PFSK-1 (cell line): Measurements from ENCODE around the gene TEX10.

Experiments
- FOXP2 ChIP-seq: optimal IDR thresholded peaks from 2 replicates; pipeline ENCODE3; 2011; ENCODE audit warnings: borderline replicate concordance, control low read depth, inconsistent platforms; ENCODE audit not compliant: insufficient read depth; ENCODE audit errors: extremely low read length, extremely low read depth
- POLR2AphosphoS5 ChIP-seq: IDR thresholded peaks from 2 replicates; pipeline ENCODE4 v1.6.1; 2012; ENCODE audit warnings: low read depth, mild to moderate bottlenecking, control low read depth, low read length, moderate library complexity
- SIN3A ChIP-seq: IDR thresholded peaks from 2 replicates; pipeline ENCODE4 v1.6.1; 2012; ENCODE audit warnings: mild to moderate bottlenecking, low read length, moderate library complexity, borderline replicate concordance; ENCODE audit not compliant: insufficient read depth
- TAF1 ChIP-seq: IDR thresholded peaks from 2 replicates; pipeline ENCODE4 v1.6.1; 2012; ENCODE audit warnings: low read length, control low read depth, borderline replicate concordance; ENCODE audit not compliant: insufficient read depth
- TF ChIP-seq, protein P1 (sequence below), 2 experiments: IDR thresholded peaks; 2 replicates each; pipeline versions ENCODE4 v1.6.1 to v1.8.0; 2011 to 2012; ENCODE audit warnings: low read depth in 2 of 2, low read length in 2 of 2, control low read depth in 1 of 2, inconsistent platforms in 1 of 2, mild to moderate bottlenecking in 1 of 2, moderate library complexity in 1 of 2; ENCODE audit not compliant: insufficient read depth in 1 of 2

Gene TEX10

DNA sequence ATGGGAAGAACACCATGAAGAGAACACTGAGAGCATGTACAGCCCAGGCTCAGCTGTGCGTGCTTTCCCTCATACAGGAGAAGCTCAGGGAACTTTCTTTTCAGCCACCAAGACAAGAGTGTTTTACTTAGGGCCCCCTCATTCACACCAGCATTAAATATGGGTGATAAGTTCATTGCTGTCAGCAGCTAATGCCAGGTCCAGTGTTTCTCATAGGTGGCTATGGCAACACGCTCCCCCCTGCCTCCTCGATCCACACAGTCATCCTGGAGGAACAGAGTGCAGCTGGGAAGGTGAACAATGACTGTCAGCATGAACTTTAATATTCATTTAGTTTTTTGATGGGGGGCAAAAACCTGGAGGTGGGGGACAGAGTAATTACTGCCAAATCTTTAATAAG lies 54.4 kb downstream of the TEX10 start:
- TF ChIP-seq TAF1 (no peak), POLR2AphosphoS5 (no peak), FOXP2 (no peak), SIN3A (no peak)
- TF ChIP-seq, protein P1, sequence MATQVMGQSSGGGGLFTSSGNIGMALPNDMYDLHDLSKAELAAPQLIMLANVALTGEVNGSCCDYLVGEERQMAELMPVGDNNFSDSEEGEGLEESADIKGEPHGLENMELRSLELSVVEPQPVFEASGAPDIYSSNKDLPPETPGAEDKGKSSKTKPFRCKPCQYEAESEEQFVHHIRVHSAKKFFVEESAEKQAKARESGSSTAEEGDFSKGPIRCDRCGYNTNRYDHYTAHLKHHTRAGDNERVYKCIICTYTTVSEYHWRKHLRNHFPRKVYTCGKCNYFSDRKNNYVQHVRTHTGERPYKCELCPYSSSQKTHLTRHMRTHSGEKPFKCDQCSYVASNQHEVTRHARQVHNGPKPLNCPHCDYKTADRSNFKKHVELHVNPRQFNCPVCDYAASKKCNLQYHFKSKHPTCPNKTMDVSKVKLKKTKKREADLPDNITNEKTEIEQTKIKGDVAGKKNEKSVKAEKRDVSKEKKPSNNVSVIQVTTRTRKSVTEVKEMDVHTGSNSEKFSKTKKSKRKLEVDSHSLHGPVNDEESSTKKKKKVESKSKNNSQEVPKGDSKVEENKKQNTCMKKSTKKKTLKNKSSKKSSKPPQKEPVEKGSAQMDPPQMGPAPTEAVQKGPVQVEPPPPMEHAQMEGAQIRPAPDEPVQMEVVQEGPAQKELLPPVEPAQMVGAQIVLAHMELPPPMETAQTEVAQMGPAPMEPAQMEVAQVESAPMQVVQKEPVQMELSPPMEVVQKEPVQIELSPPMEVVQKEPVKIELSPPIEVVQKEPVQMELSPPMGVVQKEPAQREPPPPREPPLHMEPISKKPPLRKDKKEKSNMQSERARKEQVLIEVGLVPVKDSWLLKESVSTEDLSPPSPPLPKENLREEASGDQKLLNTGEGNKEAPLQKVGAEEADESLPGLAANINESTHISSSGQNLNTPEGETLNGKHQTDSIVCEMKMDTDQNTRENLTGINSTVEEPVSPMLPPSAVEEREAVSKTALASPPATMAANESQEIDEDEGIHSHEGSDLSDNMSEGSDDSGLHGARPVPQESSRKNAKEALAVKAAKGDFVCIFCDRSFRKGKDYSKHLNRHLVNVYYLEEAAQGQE (IDR thresholded peaks at IDR 0.05; ENCODE audit: insufficient read depth in 1 of 2, low read depth in 2 of 2, low read length in 2 of 2) = no peak

DNA sequence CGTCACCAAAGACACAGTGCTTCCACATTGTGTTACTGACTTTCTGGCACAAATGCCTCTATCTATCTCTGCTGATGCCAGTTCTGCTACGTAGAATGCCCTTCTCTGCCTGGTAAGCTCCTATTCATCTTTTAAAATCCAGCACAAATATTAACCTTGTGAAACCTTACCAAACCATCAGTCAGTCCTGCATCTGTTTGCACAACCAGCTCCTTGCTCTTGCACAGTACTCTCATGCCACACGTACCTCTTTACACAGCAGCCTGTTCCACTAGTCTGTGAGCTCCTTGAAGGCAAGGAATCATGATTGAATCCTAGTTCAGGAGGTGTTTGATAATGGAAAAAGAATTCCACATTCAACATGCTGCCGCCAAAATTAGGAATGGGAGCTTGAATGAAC lies 56.3 kb downstream of the TEX10 start:
- TF ChIP-seq, protein P1 (IDR thresholded peaks at IDR 0.05; ENCODE audit: insufficient read depth in 1 of 2, low read depth in 2 of 2, low read length in 2 of 2) = no peak
- TF ChIP-seq FOXP2 = no peak

DNA sequence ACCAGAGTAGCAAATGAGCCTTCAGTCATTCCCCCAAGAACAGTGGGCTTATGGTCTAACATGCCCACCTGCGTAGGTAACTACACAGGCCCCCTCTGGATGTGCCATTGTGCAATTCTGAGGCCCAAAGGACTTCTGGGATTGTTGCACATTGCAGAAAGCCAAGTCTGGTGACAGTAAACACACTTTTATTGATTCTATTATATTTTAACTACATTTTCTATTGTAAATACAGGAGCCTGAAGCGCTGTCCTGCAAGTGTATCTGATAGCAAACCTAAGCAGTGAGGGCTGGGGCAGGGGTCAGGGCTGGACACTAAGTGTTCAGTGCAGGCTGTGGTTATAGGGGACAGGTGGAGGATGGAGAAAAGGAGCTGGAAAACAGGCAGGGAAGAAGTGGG lies 57.5 kb downstream of the TEX10 start:
- TF ChIP-seq POLR2AphosphoS5 (no peak), FOXP2 (no peak), SIN3A (no peak), TAF1 (no peak)
- TF ChIP-seq, protein P1 (IDR thresholded peaks at IDR 0.05; ENCODE audit: insufficient read depth in 1 of 2, low read depth in 2 of 2, low read length in 2 of 2) = no peak

DNA sequence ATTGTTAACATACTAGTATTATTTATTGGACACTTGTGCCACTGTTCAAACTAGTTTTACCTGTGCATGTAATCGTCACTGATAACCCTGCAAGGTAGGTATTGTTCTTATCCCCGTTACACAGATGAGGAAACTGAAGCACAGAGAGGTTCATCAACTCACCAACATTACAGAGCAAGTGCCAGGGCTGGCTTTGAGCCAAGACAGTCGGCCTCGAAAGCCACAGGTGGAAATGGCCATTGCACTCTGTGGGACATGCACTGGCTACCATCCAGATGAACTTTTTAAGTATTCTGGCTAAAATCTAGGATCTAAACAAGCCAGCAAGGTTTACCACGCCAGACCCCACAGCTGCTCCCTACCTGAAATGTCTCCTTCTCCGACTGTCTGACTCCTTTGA lies 57.9 kb downstream of the TEX10 start:
- TF ChIP-seq FOXP2 (no peak), SIN3A (no peak), POLR2AphosphoS5 (no peak), TAF1 (no peak)
- TF ChIP-seq, protein P1 (IDR thresholded peaks at IDR 0.05; ENCODE audit: insufficient read depth in 1 of 2, low read depth in 2 of 2, low read length in 2 of 2) = no peak

DNA sequence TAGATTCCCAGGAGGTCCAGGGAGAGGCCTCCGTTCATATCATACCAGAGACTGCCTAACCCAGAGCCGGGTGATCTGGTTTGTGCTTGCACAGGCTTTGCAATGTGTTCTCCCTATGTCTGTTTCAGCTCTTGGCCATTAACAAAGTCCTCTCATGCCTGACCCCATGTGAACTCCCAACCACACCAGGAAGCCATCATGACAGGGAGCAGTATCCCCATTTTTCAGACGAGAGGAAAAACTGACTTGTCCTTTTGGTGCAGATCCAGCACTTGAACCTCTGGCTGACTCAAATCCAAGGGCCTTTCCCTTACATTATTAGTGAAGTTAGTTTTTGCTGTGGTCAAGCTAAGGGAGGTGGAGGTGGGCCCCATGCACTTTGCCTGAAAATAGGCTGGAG lies 58.4 kb downstream of the TEX10 start:
- TF ChIP-seq TAF1 = no peak
- no peak for TF ChIP-seq FOXP2
- TF ChIP-seq, protein P1 (IDR thresholded peaks at IDR 0.05; ENCODE audit: insufficient read depth in 1 of 2, low read depth in 2 of 2, low read length in 2 of 2) = no peak
- no peak for TF ChIP-seq POLR2AphosphoS5
- TF ChIP-seq SIN3A = no peak
